HG03196 (cell line): ENCODE data around the gene SLC8A1.

Experiments
- ATAC-seq: cut with Tn5 transposase; IDR thresholded peaks from one replicate; pipeline ENCODE4 v1.9.1; 2021; ENCODE audit not compliant: unreplicated experiment

Gene SLC8A1

GRCh38 chr2:40316620-40317019 is 135.3 kb downstream of the SLC8A1 start:
- ATAC-seq: no peak

DNA sequence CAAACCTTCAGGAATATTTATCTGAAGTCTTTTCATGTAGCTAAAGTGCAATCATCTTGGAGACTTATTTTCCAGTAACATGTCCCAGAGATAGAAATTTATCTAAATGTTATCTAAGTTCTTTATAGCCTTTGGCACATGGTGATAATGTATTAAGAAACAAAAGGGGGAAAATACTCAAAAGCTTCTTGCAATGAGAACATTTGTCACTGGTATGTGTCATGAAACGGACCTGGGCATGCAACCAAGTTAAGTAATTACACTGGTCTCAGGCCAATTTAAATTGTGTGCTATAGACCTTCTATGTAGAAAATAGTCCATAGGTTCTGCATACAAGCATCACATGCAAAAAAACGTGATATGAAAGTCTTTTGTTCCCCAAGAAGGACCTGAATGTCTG is 136.2 kb downstream of the SLC8A1 start:
- no peak for ATAC-seq

DNA sequence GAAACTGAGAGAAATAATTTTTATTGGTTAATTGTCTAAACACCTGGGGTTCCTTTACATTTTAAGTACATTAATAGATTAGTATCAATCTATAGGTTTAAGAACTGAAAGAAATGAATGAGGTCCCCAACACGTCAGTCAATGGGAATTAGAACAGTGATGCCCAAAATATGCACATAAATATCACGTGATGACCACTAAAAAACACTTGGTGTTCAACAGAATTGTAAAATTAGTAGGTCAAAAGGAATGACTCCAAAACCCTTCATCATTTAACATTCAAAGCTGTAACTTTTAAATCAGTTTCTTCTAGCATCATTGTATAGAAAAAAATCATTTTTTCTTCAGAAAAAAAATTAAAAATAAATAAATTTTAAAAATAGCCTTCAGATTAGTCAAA is 140.9 kb downstream of the SLC8A1 start:
- ATAC-seq: no peak

DNA sequence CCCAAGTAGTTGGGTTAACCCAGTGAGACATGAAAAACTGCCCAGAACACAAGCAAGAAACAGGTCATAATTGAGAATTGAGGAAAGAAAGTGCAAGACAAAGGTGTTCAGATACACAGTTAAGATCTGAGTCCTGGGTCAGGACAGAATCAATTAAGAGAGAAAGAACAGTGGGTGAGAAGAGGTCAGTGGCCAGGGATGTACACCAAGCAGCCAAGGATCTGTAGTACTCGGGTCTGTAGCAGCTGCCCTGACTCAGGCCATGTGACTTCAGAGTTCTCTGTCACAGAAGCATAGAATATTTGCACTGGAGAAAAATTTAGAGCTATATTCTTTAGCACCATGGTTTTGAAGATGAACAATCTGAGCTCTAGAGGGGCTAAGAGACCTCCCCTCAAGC is 141.6 kb downstream of the SLC8A1 start:
- no peak for ATAC-seq

GRCh38 chr2:40304340-40304739 is 147.6 kb downstream of the SLC8A1 start:
- no peak for ATAC-seq

GRCh38 chr2:40303746-40304145 is 148.1 kb downstream of the SLC8A1 start:
- ATAC-seq: no peak

DNA sequence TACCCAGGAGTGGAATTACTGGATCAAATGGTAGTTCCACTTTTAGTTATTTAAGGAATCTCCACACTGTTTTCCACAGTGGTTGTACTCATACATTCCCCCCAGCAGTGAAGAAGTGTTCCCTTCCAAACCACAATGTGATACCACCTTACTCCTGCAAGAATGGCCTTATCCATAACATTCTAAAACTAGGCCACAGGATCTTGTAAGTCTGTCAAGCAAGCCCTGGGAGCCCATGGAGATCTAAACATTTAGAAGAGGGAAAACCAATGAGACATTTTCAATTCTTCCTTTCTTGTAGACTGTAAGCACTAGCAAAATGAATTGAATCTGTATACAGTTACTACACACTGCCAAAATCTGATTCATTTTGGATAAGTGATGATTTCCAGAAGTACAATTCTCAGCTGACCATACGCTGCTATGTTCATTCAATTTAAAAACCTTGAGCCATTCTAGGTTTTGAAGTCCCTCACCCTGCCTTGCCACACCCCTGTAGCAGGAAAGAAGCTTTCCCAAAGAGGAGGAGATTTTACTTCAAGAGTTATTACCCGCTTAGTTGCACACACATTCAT is 149.1 kb downstream of the SLC8A1 start:
- no peak for ATAC-seq

DNA sequence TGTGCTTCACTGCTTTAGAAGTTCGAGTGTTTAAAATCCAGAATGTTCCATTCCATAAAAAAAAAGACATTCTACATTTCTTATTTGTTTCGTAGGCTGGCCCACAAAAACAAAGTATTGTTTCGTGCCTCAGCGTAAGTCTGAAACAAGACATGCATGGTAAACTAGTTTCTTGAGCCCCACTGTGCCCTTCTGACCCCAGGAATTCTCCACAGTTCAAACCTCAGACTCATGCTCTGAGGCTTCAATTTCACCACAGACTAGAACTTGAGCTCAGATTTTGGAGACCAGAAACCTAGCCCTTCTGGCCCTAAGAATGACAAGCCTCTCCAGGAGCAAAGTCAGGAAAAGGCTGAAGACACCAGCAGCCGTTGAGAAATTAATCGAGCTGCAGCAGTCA is 151.5 kb downstream of the SLC8A1 start:
- no peak for ATAC-seq

DNA sequence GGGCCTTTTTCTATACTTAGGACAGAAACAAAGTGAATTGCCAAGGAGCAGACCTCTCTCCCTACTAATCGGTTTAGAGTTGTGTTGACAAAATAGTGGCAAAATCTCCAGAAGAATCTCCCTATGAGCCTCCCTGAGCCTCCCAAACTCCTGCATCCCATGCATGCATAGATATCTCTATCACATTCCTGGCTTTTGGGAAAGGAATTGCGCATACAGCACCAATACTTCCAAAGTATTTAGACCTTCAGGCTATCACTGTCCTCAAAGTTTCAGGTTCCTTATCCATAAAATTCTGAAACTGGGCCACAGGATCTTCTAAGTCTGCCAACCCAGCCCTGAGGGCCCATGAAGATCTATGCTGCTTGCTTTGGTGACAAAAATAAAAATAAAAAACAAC is 152.1 kb downstream of the SLC8A1 start:
- ATAC-seq: no peak

DNA sequence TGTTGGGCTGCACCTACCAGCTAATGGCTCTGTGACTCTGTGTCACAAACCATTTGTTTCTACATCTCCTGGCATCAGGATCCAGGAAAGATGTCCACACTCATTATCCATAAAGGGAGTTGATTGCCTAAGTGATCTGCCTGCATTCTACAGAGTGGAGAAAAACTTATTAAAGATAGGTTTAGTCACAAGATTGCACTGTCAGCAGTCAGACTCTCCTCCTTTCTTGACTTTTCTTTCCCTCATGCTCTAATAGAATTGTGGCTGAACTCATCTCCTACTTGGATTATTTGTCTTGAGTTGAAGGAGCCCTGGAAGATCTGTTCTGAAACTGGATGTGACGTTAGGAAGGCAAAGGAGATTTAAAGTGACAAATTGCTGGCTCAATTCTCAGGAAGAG is 152.7 kb downstream of the SLC8A1 start:
- no peak for ATAC-seq

GRCh38 chr2:40298026-40298425 is 153.9 kb downstream of the SLC8A1 start:
- no peak for ATAC-seq

GRCh38 chr2:40292291-40292690 is 159.6 kb downstream of the SLC8A1 start:
- no peak for ATAC-seq

- no peak for ATAC-seq
These were observed 162.0 kb downstream of the SLC8A1 start for GRCh38 chr2:40289771-40290404.

DNA sequence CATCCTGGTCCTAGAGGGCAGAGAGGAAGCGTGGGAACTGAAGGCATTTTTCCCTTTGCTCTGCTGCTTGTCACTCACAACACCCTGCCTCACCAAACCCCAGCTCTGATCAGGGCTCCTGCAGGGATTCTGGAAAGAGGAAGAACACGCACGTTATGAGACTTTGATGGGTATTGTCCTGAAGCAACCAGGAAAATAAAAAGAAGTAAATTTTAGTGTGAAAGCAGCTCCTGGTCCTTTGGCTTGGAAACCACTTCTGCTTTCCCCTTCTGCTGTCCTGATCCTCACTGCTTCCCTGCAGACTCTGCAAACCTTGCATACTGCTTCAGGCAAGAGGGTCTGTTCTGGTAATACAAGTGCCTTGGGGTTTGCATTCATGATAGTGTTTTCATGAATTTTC is 164.1 kb downstream of the SLC8A1 start:
- ATAC-seq: no peak

DNA sequence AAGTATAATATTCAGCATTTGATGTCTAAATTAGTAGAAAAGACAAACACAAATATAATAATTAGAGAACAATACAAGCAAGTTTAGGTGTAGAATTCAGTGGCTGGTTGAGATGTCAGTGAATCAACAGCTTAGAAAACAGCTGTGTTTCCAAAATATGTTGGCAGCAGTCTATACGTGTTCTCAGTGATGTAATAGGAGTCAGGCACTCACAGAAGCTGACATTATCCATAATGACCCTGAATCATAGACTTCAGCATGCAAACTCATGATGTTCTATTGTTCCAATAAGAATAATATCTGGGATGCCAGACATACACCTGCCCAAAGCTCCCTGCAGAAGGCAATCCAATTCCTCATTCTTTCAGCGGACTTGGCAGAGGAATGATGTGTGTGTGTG is 164.7 kb downstream of the SLC8A1 start:
- no peak for ATAC-seq

GRCh38 chr2:40286721-40287120 is 165.2 kb downstream of the SLC8A1 start:
- no peak for ATAC-seq

GRCh38 chr2:40285391-40285790 is 166.5 kb downstream of the SLC8A1 start:
- no peak for ATAC-seq

DNA sequence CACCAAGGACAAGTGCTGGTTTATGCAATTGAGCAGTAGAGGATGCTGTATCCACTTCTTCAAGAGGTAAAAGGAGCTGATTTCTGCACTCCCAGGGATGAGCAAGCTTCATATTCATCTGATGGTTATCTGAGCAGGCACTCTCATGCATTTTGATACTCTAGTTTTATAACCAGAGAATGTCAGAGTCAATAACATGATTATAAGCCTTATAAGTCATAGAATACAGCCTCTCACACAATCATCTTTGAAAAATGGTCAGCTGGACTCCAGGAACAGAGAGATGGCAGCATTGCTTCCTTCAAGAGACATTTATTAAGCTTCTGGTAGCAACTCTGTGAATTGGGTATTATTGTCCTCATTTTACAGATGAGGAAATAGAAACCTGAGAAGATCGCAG is 167.1 kb downstream of the SLC8A1 start:
- ATAC-seq: no peak

GRCh38 chr2:40283111-40283909 is 168.6 kb downstream of the SLC8A1 start:
- ATAC-seq: no peak

DNA sequence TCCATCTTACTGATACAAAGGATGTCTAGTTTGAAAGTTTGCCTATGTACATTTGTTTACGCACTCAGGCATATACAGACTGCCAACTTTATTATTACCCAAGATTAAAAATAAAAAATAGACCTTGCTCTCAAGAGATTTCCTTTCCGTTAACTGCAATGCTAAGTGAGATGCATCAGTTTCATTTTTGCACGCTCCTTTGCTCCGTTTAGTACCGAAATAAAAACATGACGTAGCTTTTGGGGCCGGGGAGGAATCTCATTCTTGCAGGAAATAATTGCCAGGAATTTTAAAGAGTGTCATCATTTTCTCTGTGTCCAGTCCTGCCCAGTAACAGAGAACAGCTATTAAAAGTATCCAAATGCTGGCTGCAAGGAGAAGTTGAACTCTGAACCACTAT is 169.5 kb downstream of the SLC8A1 start:
- no peak for ATAC-seq

DNA sequence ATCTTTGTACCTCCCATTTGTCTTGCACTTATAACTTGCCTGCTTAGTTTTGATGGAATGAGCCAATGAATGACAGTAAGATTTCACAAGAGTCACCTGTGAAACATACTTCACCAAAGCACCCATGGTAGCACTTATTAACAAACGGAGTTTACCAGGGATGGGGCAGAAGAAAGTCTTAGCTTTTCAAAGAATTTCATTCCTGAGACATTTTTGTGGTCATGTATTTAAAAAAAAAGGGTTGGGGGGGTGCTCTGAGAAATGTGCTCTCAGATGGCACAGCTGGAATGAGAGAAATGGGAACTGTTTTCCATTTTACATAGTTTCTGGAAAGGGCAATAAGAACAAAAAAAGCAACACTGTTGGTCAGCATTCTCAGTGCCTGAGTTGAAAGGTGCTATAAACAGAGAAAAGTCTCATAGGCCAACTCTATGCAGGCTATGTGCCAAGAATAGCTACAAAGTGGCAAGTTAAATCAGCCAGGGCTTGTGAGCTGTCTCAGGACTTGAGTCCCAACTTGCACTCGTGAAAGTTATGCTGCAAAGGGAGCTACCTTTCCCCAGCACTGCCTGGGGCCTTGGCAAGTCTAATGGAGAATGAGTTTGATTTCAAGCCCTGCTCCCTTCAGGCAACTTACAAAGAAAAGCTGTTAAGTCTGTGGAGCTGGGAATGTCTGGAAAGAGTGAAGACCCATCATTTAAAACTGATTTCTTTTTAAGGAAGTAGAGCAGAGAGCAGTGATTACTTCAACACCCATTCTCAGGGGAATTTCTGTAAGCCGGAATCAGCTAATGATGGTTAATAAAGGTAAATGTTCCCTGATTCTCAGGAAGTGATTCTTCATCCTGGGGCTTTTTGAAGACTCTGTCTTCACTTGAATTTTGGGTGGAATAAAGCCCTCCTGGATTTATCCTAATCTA is 170.6 kb downstream of the SLC8A1 start:
- no peak for ATAC-seq
